Endometrium (tissue), 2 donors: ENCODE data around the gene CYP4B1.
"Not testable (repeated sequence)": the region's sequence is repeated elsewhere in the genome, so short reads cannot be mapped to it uniquely, and the experiment has no call there.

Experiments used
- FAIRE-seq: peaks from 2 replicates; lab custom pipeline; 2012; peaks lifted over from hg19 to GRCh38; lab: Jason Lieb, UNC
- donor health status: control.
- donor health status: control.

CYP4B1 gene

GRCh38 chr1:46816930-46817329 lies 18.1 kb downstream of the CYP4B1 start:
- no peak for FAIRE-seq

GRCh38 chr1:46817814-46818213 lies 19.0 kb downstream of the CYP4B1 start:
- no peak for FAIRE-seq

GRCh38 chr1:46818591-46818990 lies 19.7 kb downstream of the CYP4B1 start:
- FAIRE-seq = no peak

GRCh38 chr1:46819335-46819734 lies 20.5 kb downstream of the CYP4B1 start:
- FAIRE-seq = no peak

DNA sequence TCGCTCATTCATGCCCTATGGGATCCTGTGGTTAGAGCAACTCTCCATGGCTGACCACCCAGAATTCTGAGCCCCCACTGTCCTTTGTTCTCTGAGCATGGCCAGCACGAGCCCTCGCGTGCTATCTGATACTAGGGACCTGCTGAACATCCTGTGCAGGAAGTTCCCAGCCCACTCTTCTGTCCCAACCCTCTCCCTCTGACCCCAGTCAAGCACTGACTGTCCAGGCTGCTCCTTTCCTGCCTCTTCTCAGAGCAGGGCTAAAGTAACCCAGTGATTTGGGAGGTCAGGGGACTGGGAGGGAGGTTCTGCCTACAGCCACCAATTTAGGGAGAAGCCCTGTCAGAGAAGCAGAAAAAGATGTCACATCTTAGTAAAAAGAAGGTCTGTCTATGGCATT lies 21.2 kb downstream of the CYP4B1 start:
- FAIRE-seq = no peak

DNA sequence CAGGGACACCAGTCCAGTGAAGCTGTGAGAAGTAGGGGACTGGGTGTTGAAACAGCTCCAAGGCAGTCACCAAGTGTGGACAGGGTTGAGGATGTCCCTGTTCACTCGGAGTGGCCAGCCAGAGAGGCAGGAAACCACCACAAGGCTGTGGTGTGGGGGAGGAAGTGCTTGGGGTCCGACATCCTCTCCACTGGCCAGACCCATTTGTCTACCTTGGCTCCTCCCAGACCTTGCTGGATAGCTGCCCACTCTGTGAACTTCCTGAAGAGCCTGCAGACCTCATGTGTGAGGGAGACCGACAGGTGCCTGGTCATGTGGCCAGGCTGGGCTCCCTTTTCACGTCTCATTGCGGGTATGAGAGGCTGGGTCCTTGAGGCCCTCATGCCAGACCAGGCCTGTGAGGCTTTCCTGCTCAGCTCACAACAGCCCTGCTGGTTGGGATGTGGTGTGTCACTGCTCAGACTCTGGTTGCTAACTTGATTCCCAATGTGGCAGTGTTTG lies 21.8 kb downstream of the CYP4B1 start:
- FAIRE-seq = no peak

DNA sequence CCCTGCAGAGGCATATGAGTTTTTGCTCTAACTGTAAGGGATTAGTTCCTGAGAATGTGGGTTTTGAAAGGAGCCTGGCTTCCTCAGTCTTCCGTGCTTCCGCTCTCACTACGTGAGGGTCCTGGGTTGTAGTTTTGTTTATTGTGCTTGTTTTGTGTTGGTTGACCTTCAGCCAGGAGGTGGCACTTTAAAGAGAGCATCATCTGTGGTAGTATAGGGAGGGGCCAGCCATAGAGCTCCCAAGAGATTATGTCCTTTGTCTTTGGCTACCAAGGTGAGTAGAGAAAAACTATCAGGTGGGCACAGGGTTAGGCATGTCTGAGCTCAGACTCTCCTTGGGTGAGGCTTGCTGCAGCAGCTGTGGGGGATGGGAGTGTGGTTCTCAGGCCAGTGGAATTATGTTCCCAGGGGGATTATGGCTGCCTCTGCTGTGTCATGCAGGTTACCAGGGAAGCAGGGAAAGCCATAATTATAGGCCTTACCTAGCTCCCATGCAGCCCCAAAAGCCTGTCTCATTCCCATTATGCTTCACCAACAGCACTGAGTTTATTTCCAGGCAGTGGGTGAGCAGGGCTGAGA lies 23.5 kb downstream of the CYP4B1 start:
- FAIRE-seq = no peak

- FAIRE-seq = no peak
These were observed 24.3 kb downstream of the CYP4B1 start for GRCh38 chr1:46823151-46823550.

DNA sequence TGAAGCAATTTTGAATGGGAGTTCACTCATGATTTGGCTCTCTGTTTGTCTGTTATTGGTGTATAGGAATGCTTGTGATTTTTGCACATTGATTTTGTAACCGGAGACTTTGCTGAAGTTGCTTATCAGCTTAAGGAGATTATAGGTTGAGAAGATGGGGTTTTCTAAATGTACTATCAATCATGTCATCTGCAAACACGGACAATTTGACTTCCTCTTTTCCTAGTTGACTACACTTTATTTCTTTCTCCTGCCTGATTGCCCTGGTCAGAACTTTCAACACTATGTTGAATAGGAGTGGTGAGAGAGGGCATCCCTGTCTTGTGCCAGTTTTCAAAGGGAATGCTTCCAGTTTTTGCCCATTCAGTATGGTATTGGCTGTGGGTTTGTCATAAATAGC lies 28.0 kb downstream of the CYP4B1 start:
- FAIRE-seq = not testable (repeated sequence)

- FAIRE-seq = no peak
These were observed 31.9 kb downstream of the CYP4B1 start for GRCh38 chr1:46830665-46831322.

GRCh38 chr1:46835469-46835868 lies 36.6 kb downstream of the CYP4B1 start:
- FAIRE-seq = not testable (repeated sequence)

DNA sequence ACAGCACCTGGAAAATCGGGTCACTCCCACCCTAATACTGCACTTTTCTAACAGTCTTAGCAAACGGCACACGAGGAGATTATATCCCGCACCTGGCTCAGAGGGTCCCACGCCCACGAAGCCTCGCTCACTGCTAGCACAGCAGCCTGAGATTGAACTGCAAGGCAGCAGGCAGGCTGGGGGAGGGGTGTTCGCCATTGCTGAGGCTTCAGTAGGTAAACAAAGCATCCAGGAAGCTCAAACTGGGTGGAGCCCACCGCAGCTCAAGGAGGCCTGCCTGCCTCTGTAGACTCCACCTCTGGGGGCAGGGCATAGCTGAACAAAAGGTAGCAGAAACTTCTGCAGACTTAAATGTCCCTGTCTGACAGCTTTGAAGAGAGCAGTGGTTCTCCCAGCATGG lies 47.5 kb downstream of the CYP4B1 start:
- FAIRE-seq = not testable (repeated sequence)

DNA sequence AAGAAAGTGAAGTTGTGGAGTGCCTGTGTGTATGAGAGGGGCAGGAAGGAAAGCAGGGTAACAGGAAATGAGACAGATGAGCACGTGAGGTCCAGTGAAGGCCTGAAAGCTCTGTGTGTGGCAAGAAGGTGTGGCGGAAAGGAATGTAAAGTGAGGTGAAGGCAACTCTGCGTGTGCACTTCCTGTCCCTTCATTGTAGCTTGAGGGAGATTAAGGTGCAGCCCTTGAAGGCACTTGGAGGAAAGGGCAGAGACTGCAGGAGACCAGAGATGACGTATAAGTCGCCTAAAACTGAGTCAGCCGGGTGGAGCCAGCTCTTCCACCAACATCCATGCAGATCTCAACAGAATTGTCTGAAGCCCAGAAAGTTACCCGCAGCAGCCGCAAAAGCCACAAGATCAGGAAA lies 58.8 kb downstream of the CYP4B1 start:
- FAIRE-seq = not testable (repeated sequence)

GRCh38 chr1:46862348-46862747 lies 63.5 kb downstream of the CYP4B1 start:
- FAIRE-seq = no peak
